ENCODE data around the gene SNX18. TPM values are rescaled to one million over a fixed set of nuclear protein-coding genes. Genes with fewer than 3 reads are reported as not detected.

SNX18 gene
- total and polyA plus RNA-seq, 2 of the 4 experiments (the other 2 are of a cell fraction): 31.2 to 50.0 TPM

GRCh38 chr5:54514841-54515432, 2.6 kb upstream of the SNX18 start:
- intact Hi-C loops (cut with micrococcal nuclease) (loop anchor here (5.0 to 10.0 kb wide), 2 partner anchors 187 to 270 kb away; no protein-coding TSS in a partner anchor), in situ Hi-C loops (cut with MboI; ENCODE audit: low sequenced_read_pairs) (loop anchor here (5.0 kb wide), 1 partner anchor 347 kb away; no protein-coding TSS in a partner anchor), dilution Hi-C loops (cut with HindIII; ENCODE audit: low sequenced_read_pairs, unreplicated experiment) (no loop called here)
- peak overlapping the region; percentile 40; the same call in 2 of the 3 replicates for H2BK15ac ChIP-seq (ENCODE audit: low read depth, low read length)
- peaks cover 0 to 21% of the 10 kb centered on the region in 2 experiments; a peak in 1 of 4 replicates for H3K79me1 ChIP-seq (ENCODE audit: low read depth in 1 of 2, low read length in 2 of 2)
- 52% methylated on average over 5 of the region's 8 CpGs; no CpG with 5 or more reads in 1 of the 2 experiments for WGBS, 2 experiments (ENCODE audit: extremely low coverage in 2 of 2, insufficient read length in 1 of 2)
- H3K14ac ChIP-seq (replicated peaks; ENCODE audit: low read depth, low read length): peak overlapping the region; percentile 86
- peaks cover 11% of the 10 kb centered on the region for H3K36me3 ChIP-seq (ENCODE audit: control insufficient read depth, insufficient read depth, low read length)
- peak overlapping the region; percentile 80 for H2AK5ac ChIP-seq (ENCODE audit: low read depth, low read length)
- peak overlapping the region; percentile 83 for H4K91ac ChIP-seq (ENCODE audit: insufficient read depth, low read depth, low read length)
- H3K4me2 ChIP-seq (ENCODE audit: low read depth, low read length): peak overlapping the region; percentile 35
- POLR2A ChIA-PET (ENCODE audit: unreplicated experiment): no interaction called here
- H4K8ac ChIP-seq (ENCODE audit: low read depth in 2 of 2, low read length in 2 of 2): peak overlapping the region; percentile 45 to 76; a peak in 3 of 4 replicates
- H3K9ac ChIP-seq (ENCODE audit: low read depth, low read length): peak overlapping the region; percentile 27; the same call in 1 of the 2 replicates
- peak; percentile 19 for ATAC-seq (ENCODE audit: low read depth)
- peak overlapping the region; percentile 54 for H2BK5ac ChIP-seq (ENCODE audit: low read depth, low read length, poor library complexity, severe bottlenecking)
- peak overlapping the region; percentile 90 for H3K4ac ChIP-seq (ENCODE audit: low read depth, low read length)
- no peak overlapping the region for H3K4me3 ChIP-seq (ENCODE audit: insufficient read depth, low read depth, low read length)
- H3K23ac ChIP-seq (ENCODE audit: low read depth, low read length): peak overlapping the region; percentile 72
- no TSS peak for BruUV-seq (replicated peaks)
- peak overlapping the region; percentile 88 for H2BK20ac ChIP-seq (ENCODE audit: low read depth, low read length)
- H4K20me1 ChIP-seq (ENCODE audit: insufficient read depth, low read length): peaks cover 15% of the 10 kb centered on the region
- TF ChIP-seq BHLHE40 (IDR thresholded peaks at IDR 0.05; ENCODE audit: low read depth, low read length) (no peak), CEBPB (IDR thresholded peaks at IDR 0.05; ENCODE audit: low read depth, low read length) (peak; percentile 75)
- peaks cover 9% of the 10 kb centered on the region for H3K9me1 ChIP-seq (ENCODE audit: insufficient read depth, low read length)
- H2AK9ac ChIP-seq (replicated peaks; ENCODE audit: low read depth, low read length, poor library complexity): peak overlapping the region; percentile 42
- peak overlapping the region; percentile 69 for H2AFZ ChIP-seq (replicated peaks; ENCODE audit: low read length, poor library complexity)
- H3K27ac ChIP-seq (ENCODE audit: insufficient read depth, low read length): peak overlapping the region; percentile 87
- H3K4me1 ChIP-seq (ENCODE audit: control insufficient read depth, insufficient read depth, low read length): peaks cover 11% of the 10 kb centered on the region
- H4K5ac ChIP-seq (ENCODE audit: low read depth, low read length): peak overlapping the region; percentile 87
- peak overlapping the region; percentile 84 for H3K56ac ChIP-seq (ENCODE audit: extremely low read depth, insufficient read depth, low read length)
- H3K27me3 ChIP-seq (ENCODE audit: control insufficient read depth, insufficient read depth, low read length): no peaks in the 10 kb centered on the region; the same call in 1 of the 2 replicates
- H2BK120ac ChIP-seq (ENCODE audit: low read depth, low read length): peak overlapping the region; percentile 90
- peak overlapping the region; percentile 77 for H3K18ac ChIP-seq (ENCODE audit: low read depth, low read length)
- peak; percentile 81 for DNase-seq
- CTCF ChIA-PET: interaction anchor here (1.2 to 3.0 kb wide), 2 partner anchors 281 to 352 kb away, joined by 4 to 14 read pairs; no protein-coding TSS in a partner anchor
- peaks cover 9% of the 10 kb centered on the region for H3K9me3 ChIP-seq (ENCODE audit: control insufficient read depth, insufficient read depth, low read length)
